Endothelial cell of umbilical vein (primary cell): Measurements from ENCODE around the gene AKAP8. TPM values are rescaled to one million over a fixed set of nuclear protein-coding genes. Genes with fewer than 3 reads are reported as not detected.
"Not testable (repeated sequence)": the region's sequence is repeated elsewhere in the genome, so short reads cannot be mapped to it uniquely, and the experiment has no call there.

Source experiments
- BruUV-seq: library from RNA; stranded (reverse); fragments of 400-500 nt; replicated peaks from 2 replicates; lab custom pipeline; 2021; lab: Mats Ljungman, UMichigan
- CTCF ChIA-PET: fragments of 300-600, 350-600 bp; sonication (Branson Sonifier 250); formaldehyde crosslinking; loops from one replicate; lab custom pipeline; 2021; ENCODE audit warnings: antibody characterized with exemption, inconsistent platforms; lab: Charles Lee
- POLR2A ChIA-PET: fragments of 300-600, 350-600 bp; sonication (Branson Sonifier 250); formaldehyde crosslinking; loops from one replicate; lab custom pipeline; 2021; ENCODE audit warnings: antibody characterized with exemption, inconsistent platforms; lab: Charles Lee
- DNase-seq: peaks from one replicate; pipeline ENCODE4 v3.0.0-alpha.2; 2011; ENCODE audit warnings: low read depth, low spot score
- FAIRE-seq: peaks from 2 replicates; lab custom pipeline; 2011; peaks lifted over from hg19 to GRCh38; lab: Jason Lieb, UNC
- H2AFZ ChIP-seq: 2 replicates; pipeline ENCODE4 v1.6.0; 2012; ENCODE audit warnings: low read depth, low read length, control low read depth, inconsistent platforms
- H3K27ac ChIP-seq: 2 replicates; pipeline ENCODE4 v1.5.1; 2011; ENCODE audit warnings: low read depth, mild to moderate bottlenecking, control low read depth, low read length, moderate library complexity; ENCODE audit not compliant: insufficient read depth
- H3K27me3 ChIP-seq, 2 experiments: 2 replicates each; pipeline versions ENCODE4 v1.6.0 to v1.6.1; 2011; ENCODE audit warnings: low read length in 2 of 2, mixed read lengths in 1 of 2; ENCODE audit not compliant: control insufficient read depth in 2 of 2, insufficient read depth in 2 of 2
- H3K36me3 ChIP-seq, 2 experiments: 2 replicates in 1 of 2; 3 replicates in 1 of 2; pipeline ENCODE4 v1.5.1; 2011; ENCODE audit warnings: low read length in 2 of 2, mild to moderate bottlenecking in 1 of 2, moderate library complexity in 1 of 2; ENCODE audit not compliant: control insufficient read depth in 2 of 2, insufficient read depth in 2 of 2; ENCODE audit errors: extremely low read depth in 1 of 2
- H3K4me1 ChIP-seq: 3 replicates; pipeline ENCODE4 v1.5.1; 2011; ENCODE audit warnings: mild to moderate bottlenecking, low read length; ENCODE audit not compliant: control insufficient read depth, insufficient read depth; ENCODE audit errors: extremely low read depth
- H3K4me2 ChIP-seq: 2 replicates; pipeline ENCODE4 v1.6.1; 2011; ENCODE audit warnings: low read length, control low read depth, mixed read lengths; ENCODE audit not compliant: insufficient read depth
- H3K4me3 ChIP-seq, 3 experiments: fragments of 200-600 bp in 1 of 3; sonication (generic), shearing (Covaris generic) in 1 of 3; replicated peaks in 1 of 3; 2 replicates each; pipeline ENCODE4 v1.5.1; 2011 to 2016; ENCODE audit warnings: control low read depth in 3 of 3, low read length in 3 of 3, mild to moderate bottlenecking in 2 of 3, inconsistent platforms in 1 of 3, low read depth in 1 of 3, moderate library complexity in 1 of 3; ENCODE audit not compliant: insufficient read depth in 1 of 3
- H3K79me2 ChIP-seq: 2 replicates; pipeline ENCODE4 v1.6.0; 2012; ENCODE audit warnings: low read length, inconsistent platforms; ENCODE audit not compliant: control insufficient read depth, insufficient read depth
- H3K9ac ChIP-seq: replicated peaks from 2 replicates; pipeline ENCODE3; 2011; ENCODE audit warnings: low read length, control low read depth; ENCODE audit not compliant: insufficient read depth; ENCODE audit errors: extremely low read depth
- H3K9me1 ChIP-seq: replicated peaks from 3 replicates; pipeline ENCODE4 v1.6.0; 2011; ENCODE audit warnings: mild to moderate bottlenecking, low read length; ENCODE audit not compliant: control insufficient read depth, insufficient read depth; ENCODE audit errors: extremely low read depth
- H3K9me3 ChIP-seq: replicated peaks from 2 replicates; pipeline ENCODE4 v1.5.1; 2012; ENCODE audit warnings: low read length, inconsistent platforms; ENCODE audit not compliant: control insufficient read depth, insufficient read depth
- H4K20me1 ChIP-seq: replicated peaks from 2 replicates; pipeline ENCODE3; 2011; ENCODE audit warnings: mild to moderate bottlenecking, low read length; ENCODE audit not compliant: control insufficient read depth, insufficient read depth; ENCODE audit errors: extremely low read depth
- POLR2AphosphoS5 ChIP-seq: IDR thresholded peaks from 2 replicates; pipeline ENCODE4 v1.6.1; 2012; ENCODE audit warnings: low read depth, mild to moderate bottlenecking, control low read depth, low read length, moderate library complexity; ENCODE audit not compliant: insufficient read depth
- dilution Hi-C: fragments of 300-500 bp; cut with MboI; formaldehyde crosslinking; loops from one replicate; pipeline ENCODE4 v1.15.0; 2019; ENCODE audit warnings: low sequenced_read_pairs; ENCODE audit not compliant: extremely low pct_ligation_motif_present
- intact Hi-C: fragments of 100-400 bp; cut with micrococcal nuclease; formaldehyde crosslinking; loops from one replicate; pipeline ENCODE4 v1.10.0; 2022
- polyA plus RNA-seq, 4 experiments: library from polyadenylated mRNA; depleted of rRNA in 3 of 4; stranded (reverse) in 3 of 4; unstranded in 1 of 4; fragments of >200 nt; gene quantifications; 2 replicates each; pipeline versions ENCODE4 v1.2.1 to v1.2.3, GENCODE V29; 2011 to 2012; ENCODE audit warnings: missing spikeins in 1 of 4
- total RNA-seq: library from RNA; stranded (reverse); gene quantifications from 2 replicates; pipeline ENCODE4 v1.2.3, GENCODE V29; 2021

AKAP8 gene
- total and polyA plus RNA-seq, 2 donors (not counting 3 experiments of a cell fraction or from before 2014, with no cell fraction given) = 16.4 to 44.1 TPM

DNA sequence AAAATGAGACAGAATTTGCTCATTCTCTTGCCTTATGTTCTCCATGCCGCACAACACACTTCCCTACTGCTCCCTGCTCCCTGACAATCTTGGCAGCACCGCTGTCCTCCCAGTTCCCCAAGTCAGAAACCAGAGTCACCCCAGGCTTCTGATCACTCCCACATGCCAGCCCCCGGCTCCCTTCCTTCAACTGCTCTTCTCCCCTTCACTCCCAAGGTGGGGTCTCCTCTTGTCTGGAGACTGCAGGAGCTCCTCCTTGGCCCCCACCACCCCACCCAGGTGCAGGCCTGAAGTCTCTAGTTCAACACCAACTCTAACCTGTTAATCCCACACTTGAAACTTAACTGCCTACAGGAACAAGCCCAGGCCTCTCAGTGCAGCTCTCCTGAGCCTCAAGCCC is 16.8 kb upstream of the AKAP8 start:
- intact Hi-C loops = no loop called here
- dilution Hi-C loops = no loop called here
- CTCF ChIA-PET = interaction anchor here (1.8 kb wide), 1 partner anchor 11 kb away, joined by 5 read pairs; no protein-coding TSS in a partner anchor

DNA sequence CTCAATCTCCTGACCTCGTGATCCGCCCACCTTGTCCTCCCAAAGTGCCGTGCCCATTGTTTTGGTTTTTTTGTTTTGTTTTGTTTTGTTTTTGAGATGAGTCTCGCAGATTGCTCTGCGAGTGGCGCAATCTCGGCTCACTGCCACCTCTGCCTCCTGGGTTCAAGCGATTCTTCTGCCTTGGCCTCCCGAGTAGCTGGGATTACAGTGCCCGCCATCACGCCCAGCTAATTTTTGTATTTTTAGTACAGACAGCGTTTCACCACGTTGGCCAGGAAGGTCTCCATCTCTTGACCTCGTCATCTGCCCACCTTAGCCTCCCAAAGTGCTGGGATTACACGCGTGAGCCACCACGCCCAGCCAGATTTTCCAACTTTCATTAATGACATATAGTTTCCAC is 15.7 kb upstream of the AKAP8 start:
- H3K27me3 ChIP-seq, CTCF ChIA-PET, H3K9me3 ChIP-seq, H3K4me3 ChIP-seq, H3K9me1 ChIP-seq, H2AFZ ChIP-seq, H3K27ac ChIP-seq, H3K9ac ChIP-seq, DNase-seq, intact Hi-C loops, H3K4me1 ChIP-seq, BruUV-seq, POLR2A ChIA-PET, FAIRE-seq, H3K79me2 ChIP-seq, dilution Hi-C loops, H4K20me1 ChIP-seq, H3K4me2 ChIP-seq: not testable (repeated sequence)
- H3K36me3 ChIP-seq = peaks cover 11 to 42% of the 10 kb centered on the region in 2 experiments

More for the DNA sequence above, 16.8 kb upstream of the AKAP8 start:
- H3K79me2 ChIP-seq = peaks cover 5% of the 10 kb centered on the region
- H3K4me3 ChIP-seq = no peak overlapping the region
- no peaks in the 10 kb centered on the region for H3K27me3 ChIP-seq
- H3K36me3 ChIP-seq = peaks cover 11 to 51% of the 10 kb centered on the region in 2 experiments
- no peak overlapping the region for H3K9ac ChIP-seq
- POLR2A ChIA-PET = no interaction called here
- H4K20me1 ChIP-seq = no peaks in the 10 kb centered on the region
- TF ChIP-seq POLR2AphosphoS5 = no peak
- no peaks in the 10 kb centered on the region for H3K9me3 ChIP-seq
- DNase-seq (no peak), FAIRE-seq (no peak)
- no peak overlapping the region for H3K4me2 ChIP-seq
- H3K9me1 ChIP-seq = no peaks in the 10 kb centered on the region
- H3K27ac ChIP-seq = no peak overlapping the region
- BruUV-seq = no TSS peak
- H2AFZ ChIP-seq = no peak overlapping the region
- no peaks in the 10 kb centered on the region for H3K4me1 ChIP-seq
